T47D (cell line): Measurements from ENCODE around the gene ZNF879.

Source experiments
- DNase-seq, 2 experiments: peaks; one replicate each; pipeline versions ENCODE4 v3.0.0 to v3.0.0-alpha.2; 2011 to 2012; ENCODE audit warnings: low read depth in 1 of 2, low spot score in 1 of 2
- JUND ChIP-seq: IDR thresholded peaks from 2 replicates; pipeline ENCODE4 v1.6.1; 2012; ENCODE audit warnings: low read depth
- in situ Hi-C: cut with HindIII; loops from 2 replicates; pipeline ENCODE4 v1.10.0; 2016; ENCODE audit warnings: low sequenced_read_pairs, low pct_unique_long_range_greater_than_20kb

The ZNF879 gene

GRCh38 chr5:178993236-178993765 lies 30.3 kb upstream of the ZNF879 start:
- in situ Hi-C loops, result no loop called here
- TF ChIP-seq JUND, result no peak
- no peak for DNase-seq

DNA sequence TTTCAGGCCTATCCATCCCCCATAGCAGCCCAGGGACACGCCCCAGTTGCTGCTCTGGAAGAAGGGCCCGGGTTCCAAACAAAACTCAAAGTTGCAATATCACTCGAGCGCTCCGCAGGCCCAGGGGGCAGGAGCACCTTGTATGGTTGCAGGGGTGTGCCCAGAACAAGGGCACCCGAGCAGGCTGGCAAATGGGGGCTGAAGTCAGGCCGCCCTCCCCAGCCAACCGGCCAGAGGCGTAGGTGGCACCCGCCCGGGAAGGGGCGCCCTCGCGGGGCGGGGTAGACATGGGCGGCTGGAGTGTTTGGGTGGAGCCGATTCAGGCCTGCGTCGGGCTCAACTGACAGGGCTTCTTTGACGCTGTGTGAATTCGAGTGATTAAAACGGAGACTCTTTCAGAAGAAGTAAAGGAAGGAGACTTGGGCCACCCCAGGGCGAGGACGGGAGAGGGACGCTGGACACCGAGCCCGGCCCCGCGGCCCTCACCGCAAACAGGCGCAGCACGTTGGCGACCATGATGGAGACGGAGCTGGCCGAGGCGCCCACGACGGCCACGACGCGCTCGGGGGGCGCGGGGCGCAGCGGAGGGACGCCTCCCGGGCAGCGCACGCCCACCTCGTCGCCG lies 29.5 kb upstream of the ZNF879 start:
- TF ChIP-seq JUND, result no peak
- DNase-seq, result no peak
- in situ Hi-C loops, result no loop called here

DNA sequence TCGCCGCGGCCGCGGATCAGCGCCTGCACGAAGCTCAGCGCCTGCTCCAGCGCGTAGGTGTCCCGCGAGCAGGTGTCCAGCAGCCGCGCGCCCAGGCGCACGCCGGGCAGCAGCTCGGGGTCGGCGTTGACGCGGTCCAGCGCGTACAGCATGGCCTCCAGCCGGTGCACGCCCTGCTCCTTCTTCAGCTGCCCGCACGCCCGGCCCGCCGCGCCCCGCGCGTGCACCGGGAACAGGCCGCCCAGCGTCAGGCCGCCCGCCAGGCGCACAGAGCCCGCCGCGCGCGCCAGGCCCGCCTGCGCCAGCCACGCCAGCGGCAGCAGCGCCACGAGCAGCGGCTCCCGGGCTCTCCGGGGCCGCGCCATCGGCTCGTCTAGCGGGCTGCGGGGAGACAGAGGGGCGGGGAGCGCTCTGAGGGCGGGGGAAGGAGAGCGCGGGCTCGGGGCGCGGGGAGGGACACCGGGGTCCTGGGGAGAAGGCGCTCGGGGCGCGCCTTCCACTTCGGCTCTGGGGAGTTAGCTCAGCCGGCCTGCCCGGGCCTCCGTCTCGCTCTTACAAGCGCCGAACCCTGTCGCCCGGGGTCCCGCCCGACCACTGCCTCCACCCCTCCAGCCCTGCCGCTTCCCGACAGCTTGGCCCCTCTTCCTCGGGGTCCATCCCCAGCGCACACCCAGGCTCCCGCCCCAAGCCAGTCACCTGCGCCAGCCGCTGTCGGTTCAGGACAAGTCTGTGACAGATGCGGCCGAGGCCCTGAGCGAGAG lies 28.8 kb upstream of the ZNF879 start, which contains the start of gene GRM6:
Gene GRM6 (minus strand): TSS at position 741 of the 761 bp plus-strand sequence. CDS start 376 bp downstream, at position 365.
- no peak for TF ChIP-seq JUND
- no peak for DNase-seq
- in situ Hi-C loops, result no loop called here

- in situ Hi-C loops, result no loop called here
- no peak for TF ChIP-seq JUND
- DNase-seq, result no peak
Measured at GRCh38 chr5:178995341-178995690, 28.3 kb upstream of the ZNF879 start.

DNA sequence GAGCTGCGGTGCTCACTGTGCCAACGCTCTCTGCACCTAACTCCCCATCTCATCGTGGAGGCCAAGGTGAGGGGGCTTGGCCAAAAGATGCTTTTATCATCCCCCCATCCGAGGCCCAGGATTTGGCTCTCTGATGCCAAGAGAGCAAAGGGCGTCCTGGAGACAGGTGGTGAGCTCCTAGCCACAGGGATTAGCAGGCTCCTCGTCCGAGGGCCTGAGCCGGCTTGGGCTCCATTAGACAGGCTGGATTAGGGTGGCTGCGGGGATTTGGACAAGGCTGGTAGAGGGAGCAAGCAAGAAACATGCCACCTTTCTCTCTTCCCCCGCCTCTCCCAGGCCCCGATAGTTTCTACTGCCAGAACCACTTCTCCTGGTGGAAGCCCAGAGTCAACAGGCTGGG lies 27.4 kb upstream of the ZNF879 start:
- DNase-seq, result no peak
- no peak for TF ChIP-seq JUND
- in situ Hi-C loops, result no loop called here

- TF ChIP-seq JUND, result no peak
- in situ Hi-C loops, result no loop called here
- DNase-seq, result no peak
Measured at GRCh38 chr5:178997191-178997590, 26.4 kb upstream of the ZNF879 start.

DNA sequence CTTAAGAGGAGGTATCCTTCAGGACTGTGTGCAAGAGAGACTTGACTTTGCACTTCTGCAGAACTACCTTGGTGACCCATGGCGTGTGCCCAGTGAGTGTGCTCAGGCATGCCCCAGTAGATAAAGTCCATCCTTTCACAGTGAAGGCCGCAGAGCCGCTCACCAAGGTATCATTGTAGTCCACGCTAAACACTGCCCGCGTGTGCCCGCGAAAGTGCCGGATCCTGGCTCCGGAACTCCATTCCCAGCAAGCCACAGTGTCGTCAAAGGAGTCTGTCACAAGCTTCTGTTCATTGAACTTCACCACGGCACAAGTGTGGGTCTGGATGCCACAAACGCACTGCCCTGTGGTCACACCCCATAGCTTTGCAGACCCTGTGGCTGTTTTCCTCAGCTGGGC lies 25.2 kb upstream of the ZNF879 start:
- no peak for TF ChIP-seq JUND
- in situ Hi-C loops, result no loop called here
- no peak for DNase-seq

- no peak for DNase-seq
- in situ Hi-C loops, result no loop called here
- TF ChIP-seq JUND, result no peak
Measured at GRCh38 chr5:179006564-179006963, 17.0 kb upstream of the ZNF879 start.

DNA sequence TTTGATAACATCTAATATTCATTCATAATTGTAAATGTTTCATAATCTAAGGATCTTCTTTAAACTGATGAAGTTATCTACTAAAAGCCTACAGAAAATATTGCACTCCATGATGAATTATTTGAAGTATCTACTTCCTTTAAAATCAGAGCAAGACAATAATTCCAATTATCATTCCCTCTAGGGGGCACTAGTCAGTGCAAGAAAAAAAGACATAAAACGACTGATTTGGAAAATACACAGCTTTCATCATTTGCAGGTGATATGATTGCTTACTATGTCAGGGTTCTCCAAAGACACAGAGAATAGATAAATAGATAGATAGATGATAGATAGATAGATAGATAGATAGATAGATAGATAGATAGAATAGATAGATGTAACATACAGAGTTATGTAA lies 14.9 kb upstream of the ZNF879 start:
- DNase-seq, result no peak
- in situ Hi-C loops, result no loop called here
- no peak for TF ChIP-seq JUND

DNA sequence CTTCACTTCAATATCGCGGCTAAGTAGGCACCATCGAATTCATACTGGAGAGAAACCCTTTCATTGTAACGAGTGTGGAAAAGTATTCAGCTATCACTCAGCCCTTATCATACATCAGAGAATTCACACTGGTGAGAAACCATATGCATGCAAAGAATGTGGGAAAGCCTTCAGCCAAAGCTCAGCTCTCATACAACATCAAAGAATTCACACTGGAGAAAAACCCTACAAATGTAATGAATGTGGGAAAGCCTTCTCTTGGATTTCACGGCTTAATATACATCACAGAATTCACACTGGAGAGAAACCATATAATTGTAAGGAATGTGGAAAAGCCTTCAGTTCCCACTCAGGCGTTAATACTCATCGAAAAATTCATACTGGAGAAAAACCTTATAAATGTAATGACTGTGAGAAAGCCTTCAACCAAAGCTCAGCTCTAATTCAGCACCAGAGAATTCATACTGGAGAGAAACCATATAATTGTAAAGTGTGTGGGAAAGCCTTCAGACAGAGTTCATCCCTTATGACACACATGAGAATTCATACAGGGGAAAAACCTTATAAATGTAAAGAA lies 9.5 kb downstream of the ZNF879 start:
- no peak for TF ChIP-seq JUND
- in situ Hi-C loops, result no loop called here
- no peak for DNase-seq

GRCh38 chr5:179044765-179045164 lies 21.2 kb downstream of the ZNF879 start:
- DNase-seq, result no peak
- in situ Hi-C loops, result no loop called here
- no peak for TF ChIP-seq JUND

GRCh38 chr5:179051784-179052183 lies 28.2 kb downstream of the ZNF879 start:
- peak in 1 of 2 experiments; percentile 87 for DNase-seq
- TF ChIP-seq JUND, result no peak
- in situ Hi-C loops, result no loop called here
